ENCODE results near the gene LMF2.

DNA sequence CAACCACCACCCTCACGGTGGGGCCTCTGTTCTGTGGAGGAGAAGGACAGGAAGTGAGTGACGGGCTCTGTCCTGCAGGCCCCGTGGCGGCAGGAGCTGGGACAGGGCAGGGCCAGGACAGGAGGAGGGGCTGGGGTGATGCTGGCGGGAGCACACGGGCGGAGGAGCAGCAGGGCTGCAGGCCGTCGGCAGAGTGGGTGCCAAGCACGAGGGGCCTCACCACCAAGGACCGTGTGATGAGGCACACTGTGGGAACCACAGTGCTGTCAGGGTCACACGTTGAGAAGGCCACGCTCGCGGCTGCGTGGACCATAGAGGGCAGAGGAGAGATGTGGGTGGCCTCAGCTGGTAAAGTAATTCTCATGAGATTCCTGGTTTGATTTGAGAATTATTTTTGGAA is 9.4 kb upstream of the LMF2 start:
- TF ChIP-seq, protein P1, sequence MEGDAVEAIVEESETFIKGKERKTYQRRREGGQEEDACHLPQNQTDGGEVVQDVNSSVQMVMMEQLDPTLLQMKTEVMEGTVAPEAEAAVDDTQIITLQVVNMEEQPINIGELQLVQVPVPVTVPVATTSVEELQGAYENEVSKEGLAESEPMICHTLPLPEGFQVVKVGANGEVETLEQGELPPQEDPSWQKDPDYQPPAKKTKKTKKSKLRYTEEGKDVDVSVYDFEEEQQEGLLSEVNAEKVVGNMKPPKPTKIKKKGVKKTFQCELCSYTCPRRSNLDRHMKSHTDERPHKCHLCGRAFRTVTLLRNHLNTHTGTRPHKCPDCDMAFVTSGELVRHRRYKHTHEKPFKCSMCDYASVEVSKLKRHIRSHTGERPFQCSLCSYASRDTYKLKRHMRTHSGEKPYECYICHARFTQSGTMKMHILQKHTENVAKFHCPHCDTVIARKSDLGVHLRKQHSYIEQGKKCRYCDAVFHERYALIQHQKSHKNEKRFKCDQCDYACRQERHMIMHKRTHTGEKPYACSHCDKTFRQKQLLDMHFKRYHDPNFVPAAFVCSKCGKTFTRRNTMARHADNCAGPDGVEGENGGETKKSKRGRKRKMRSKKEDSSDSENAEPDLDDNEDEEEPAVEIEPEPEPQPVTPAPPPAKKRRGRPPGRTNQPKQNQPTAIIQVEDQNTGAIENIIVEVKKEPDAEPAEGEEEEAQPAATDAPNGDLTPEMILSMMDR (IDR thresholded peaks at IDR 0.05) = no peak
- TF ChIP-seq POLR2A (IDR thresholded peaks at IDR 0.05) = no peak

Measured in esophagus squamous epithelium (tissue), 4 donors.